ENCODE data around the gene BOC.

The BOC gene
- 0 reads per million in 3 donors for total RNA-seq

GRCh38 chr3:113211330-113212149, at the start of gene BOC:
BOC (plus strand) TSS chr3:113211557; CDS start chr3:113249803, 38,246 bp downstream.
- Histone ChIP-seq H3K4me1 (ENCODE audit: control insufficient read depth, insufficient read depth, low read length, poor library complexity, severe bottlenecking) (peaks cover 4% of the 10 kb centered on the region), H3K27me3 (replicated peaks; ENCODE audit: control insufficient read depth, insufficient read depth, low read length, poor library complexity, severe bottlenecking) (peaks cover 3% of the 10 kb centered on the region), H3K4me3 (ENCODE audit: insufficient read depth, low read depth, low read length, poor library complexity, severe bottlenecking) (no peak within 1 kb of the TSS), H3K9me3 (ENCODE audit: control insufficient read depth, low read length) (no peaks in the 10 kb centered on the region), H3K36me3 (ENCODE audit: control insufficient read depth, insufficient read depth, low read length) (no peaks in the 10 kb centered on the region), H3K27ac (ENCODE audit: insufficient read depth, low read length, poor library complexity, severe bottlenecking) (no peak within 1 kb of the TSS)
- DNase-seq = no peak

GRCh38 chr3:113161661-113162060, 49.7 kb upstream of the BOC start:
- no peak overlapping the region for H3K4me3 ChIP-seq (ENCODE audit: insufficient read depth, low read depth, low read length, poor library complexity, severe bottlenecking)
- no peak overlapping the region for H3K27ac ChIP-seq (ENCODE audit: insufficient read depth, low read length, poor library complexity, severe bottlenecking)
- no peaks in the 10 kb centered on the region for H3K27me3 ChIP-seq (replicated peaks; ENCODE audit: control insufficient read depth, insufficient read depth, low read length, poor library complexity, severe bottlenecking)
- H3K4me1 ChIP-seq (ENCODE audit: control insufficient read depth, insufficient read depth, low read length, poor library complexity, severe bottlenecking) = no peaks in the 10 kb centered on the region
- no peaks in the 10 kb centered on the region for H3K36me3 ChIP-seq (ENCODE audit: control insufficient read depth, insufficient read depth, low read length)
- no peaks in the 10 kb centered on the region for H3K9me3 ChIP-seq (ENCODE audit: control insufficient read depth, low read length)
- DNase-seq = no peak

- Histone ChIP-seq H3K9me3 (ENCODE audit: control insufficient read depth, low read length) (no peaks in the 10 kb centered on the region), H3K36me3 (ENCODE audit: control insufficient read depth, insufficient read depth, low read length) (no peaks in the 10 kb centered on the region), H3K4me3 (ENCODE audit: insufficient read depth, low read depth, low read length, poor library complexity, severe bottlenecking) (no peak overlapping the region), H3K27ac (ENCODE audit: insufficient read depth, low read length, poor library complexity, severe bottlenecking) (no peak overlapping the region), H3K27me3 (replicated peaks; ENCODE audit: control insufficient read depth, insufficient read depth, low read length, poor library complexity, severe bottlenecking) (no peaks in the 10 kb centered on the region), H3K4me1 (ENCODE audit: control insufficient read depth, insufficient read depth, low read length, poor library complexity, severe bottlenecking) (no peaks in the 10 kb centered on the region)
- DNase-seq = no peak
Observed at GRCh38 chr3:113163152-113163551, 48.2 kb upstream of the BOC start.

- DNase-seq = no peak
- no peaks in the 10 kb centered on the region for H3K4me1 ChIP-seq (ENCODE audit: control insufficient read depth, insufficient read depth, low read length, poor library complexity, severe bottlenecking)
- H3K27ac ChIP-seq (ENCODE audit: insufficient read depth, low read length, poor library complexity, severe bottlenecking) = no peak overlapping the region
- H3K9me3 ChIP-seq (ENCODE audit: control insufficient read depth, low read length) = no peaks in the 10 kb centered on the region
- no peaks in the 10 kb centered on the region for H3K36me3 ChIP-seq (ENCODE audit: control insufficient read depth, insufficient read depth, low read length)
- H3K27me3 ChIP-seq (replicated peaks; ENCODE audit: control insufficient read depth, insufficient read depth, low read length, poor library complexity, severe bottlenecking) = no peaks in the 10 kb centered on the region
- no peak overlapping the region for H3K4me3 ChIP-seq (ENCODE audit: insufficient read depth, low read depth, low read length, poor library complexity, severe bottlenecking)
Observed at GRCh38 chr3:113165841-113166240, 45.5 kb upstream of the BOC start.

GRCh38 chr3:113166357-113166718, 45.0 kb upstream of the BOC start:
- H3K27me3 ChIP-seq (replicated peaks; ENCODE audit: control insufficient read depth, insufficient read depth, low read length, poor library complexity, severe bottlenecking) = no peaks in the 10 kb centered on the region
- no peak overlapping the region for H3K4me3 ChIP-seq (ENCODE audit: insufficient read depth, low read depth, low read length, poor library complexity, severe bottlenecking)
- H3K9me3 ChIP-seq (ENCODE audit: control insufficient read depth, low read length) = no peaks in the 10 kb centered on the region
- no peaks in the 10 kb centered on the region for H3K4me1 ChIP-seq (ENCODE audit: control insufficient read depth, insufficient read depth, low read length, poor library complexity, severe bottlenecking)
- H3K27ac ChIP-seq (ENCODE audit: insufficient read depth, low read length, poor library complexity, severe bottlenecking) = no peak overlapping the region
- no peak for DNase-seq
- H3K36me3 ChIP-seq (ENCODE audit: control insufficient read depth, insufficient read depth, low read length) = no peaks in the 10 kb centered on the region

- no peak for DNase-seq
- H3K27ac ChIP-seq (ENCODE audit: insufficient read depth, low read length, poor library complexity, severe bottlenecking) = no peak overlapping the region
Observed at GRCh38 chr3:113166719-113167492, 44.5 kb upstream of the BOC start.

GRCh38 chr3:113167825-113168801, 43.2 kb upstream of the BOC start:
- Histone ChIP-seq H3K4me1 (ENCODE audit: control insufficient read depth, insufficient read depth, low read length, poor library complexity, severe bottlenecking) (no peaks in the 10 kb centered on the region), H3K9me3 (ENCODE audit: control insufficient read depth, low read length) (no peaks in the 10 kb centered on the region), H3K27me3 (replicated peaks; ENCODE audit: control insufficient read depth, insufficient read depth, low read length, poor library complexity, severe bottlenecking) (no peaks in the 10 kb centered on the region), H3K4me3 (ENCODE audit: insufficient read depth, low read depth, low read length, poor library complexity, severe bottlenecking) (no peak overlapping the region), H3K36me3 (ENCODE audit: control insufficient read depth, insufficient read depth, low read length) (no peaks in the 10 kb centered on the region), H3K27ac (ENCODE audit: insufficient read depth, low read length, poor library complexity, severe bottlenecking) (no peak overlapping the region)
- no peak for DNase-seq

More at GRCh38 chr3:113166719-113167492, 44.5 kb upstream of the BOC start:
- no peak overlapping the region for H3K4me3 ChIP-seq (ENCODE audit: insufficient read depth, low read depth, low read length, poor library complexity, severe bottlenecking)
- no peaks in the 10 kb centered on the region for H3K9me3 ChIP-seq (ENCODE audit: control insufficient read depth, low read length)
- H3K4me1 ChIP-seq (ENCODE audit: control insufficient read depth, insufficient read depth, low read length, poor library complexity, severe bottlenecking) = no peaks in the 10 kb centered on the region
- no peaks in the 10 kb centered on the region for H3K27me3 ChIP-seq (replicated peaks; ENCODE audit: control insufficient read depth, insufficient read depth, low read length, poor library complexity, severe bottlenecking)
- H3K36me3 ChIP-seq (ENCODE audit: control insufficient read depth, insufficient read depth, low read length) = no peaks in the 10 kb centered on the region

GRCh38 chr3:113169891-113170452, 41.4 kb upstream of the BOC start:
- DNase-seq = no peak
- Histone ChIP-seq H3K4me1 (ENCODE audit: control insufficient read depth, insufficient read depth, low read length, poor library complexity, severe bottlenecking) (no peaks in the 10 kb centered on the region), H3K4me3 (ENCODE audit: insufficient read depth, low read depth, low read length, poor library complexity, severe bottlenecking) (no peak overlapping the region), H3K36me3 (ENCODE audit: control insufficient read depth, insufficient read depth, low read length) (no peaks in the 10 kb centered on the region), H3K27ac (ENCODE audit: insufficient read depth, low read length, poor library complexity, severe bottlenecking) (no peak overlapping the region), H3K9me3 (ENCODE audit: control insufficient read depth, low read length) (no peaks in the 10 kb centered on the region), H3K27me3 (replicated peaks; ENCODE audit: control insufficient read depth, insufficient read depth, low read length, poor library complexity, severe bottlenecking) (no peaks in the 10 kb centered on the region)

GRCh38 chr3:113170771-113171170, 40.6 kb upstream of the BOC start:
- Histone ChIP-seq H3K36me3 (ENCODE audit: control insufficient read depth, insufficient read depth, low read length) (no peaks in the 10 kb centered on the region), H3K9me3 (ENCODE audit: control insufficient read depth, low read length) (no peaks in the 10 kb centered on the region), H3K4me3 (ENCODE audit: insufficient read depth, low read depth, low read length, poor library complexity, severe bottlenecking) (no peak overlapping the region), H3K4me1 (ENCODE audit: control insufficient read depth, insufficient read depth, low read length, poor library complexity, severe bottlenecking) (no peaks in the 10 kb centered on the region), H3K27me3 (replicated peaks; ENCODE audit: control insufficient read depth, insufficient read depth, low read length, poor library complexity, severe bottlenecking) (no peaks in the 10 kb centered on the region), H3K27ac (ENCODE audit: insufficient read depth, low read length, poor library complexity, severe bottlenecking) (no peak overlapping the region)
- no peak for DNase-seq
